DOHH2 (cell line): ENCODE measurements around the gene DNASE1L2.

Source experiments
- EZH2phosphoT487 ChIP-seq: fragments of 200-600 bp; sonication (generic); IDR thresholded peaks from 2 replicates; pipeline ENCODE4 v1.6.1; 2017; ENCODE audit warnings: borderline replicate concordance, mild to moderate bottlenecking, antibody characterized with exemption, low read length, moderate library complexity, mixed read lengths
- TF ChIP-seq, protein P1 (sequence below): fragments of 200-600 bp; sonication (generic); IDR thresholded peaks from one replicate; pipeline ENCODE4 v1.5.1; 2014; ENCODE audit warnings: antibody characterized with exemption, mild to moderate bottlenecking, low read depth, low read length; ENCODE audit not compliant: poor library complexity, severe bottlenecking

DNA sequence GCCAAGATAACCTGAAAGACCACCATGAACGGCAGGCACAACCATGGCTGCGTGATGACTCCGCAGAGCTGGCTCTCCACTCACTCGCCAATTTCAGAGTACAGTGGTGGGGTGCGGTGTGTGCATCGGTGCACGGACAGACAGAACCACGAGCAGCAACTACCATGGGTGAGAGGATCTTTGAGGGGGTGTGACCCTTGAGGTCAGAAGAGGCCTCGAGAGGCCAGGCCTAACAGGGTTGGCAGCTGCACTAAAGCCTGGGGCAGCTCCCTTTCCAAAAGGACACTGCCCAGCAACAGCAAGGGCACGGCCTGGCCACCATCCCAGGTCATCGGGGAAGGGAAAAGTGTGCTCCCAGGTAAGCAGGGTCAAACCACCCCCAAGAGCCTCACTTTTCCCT lies 17.0 kb downstream of the DNASE1L2 start:
- TF ChIP-seq, protein P1, sequence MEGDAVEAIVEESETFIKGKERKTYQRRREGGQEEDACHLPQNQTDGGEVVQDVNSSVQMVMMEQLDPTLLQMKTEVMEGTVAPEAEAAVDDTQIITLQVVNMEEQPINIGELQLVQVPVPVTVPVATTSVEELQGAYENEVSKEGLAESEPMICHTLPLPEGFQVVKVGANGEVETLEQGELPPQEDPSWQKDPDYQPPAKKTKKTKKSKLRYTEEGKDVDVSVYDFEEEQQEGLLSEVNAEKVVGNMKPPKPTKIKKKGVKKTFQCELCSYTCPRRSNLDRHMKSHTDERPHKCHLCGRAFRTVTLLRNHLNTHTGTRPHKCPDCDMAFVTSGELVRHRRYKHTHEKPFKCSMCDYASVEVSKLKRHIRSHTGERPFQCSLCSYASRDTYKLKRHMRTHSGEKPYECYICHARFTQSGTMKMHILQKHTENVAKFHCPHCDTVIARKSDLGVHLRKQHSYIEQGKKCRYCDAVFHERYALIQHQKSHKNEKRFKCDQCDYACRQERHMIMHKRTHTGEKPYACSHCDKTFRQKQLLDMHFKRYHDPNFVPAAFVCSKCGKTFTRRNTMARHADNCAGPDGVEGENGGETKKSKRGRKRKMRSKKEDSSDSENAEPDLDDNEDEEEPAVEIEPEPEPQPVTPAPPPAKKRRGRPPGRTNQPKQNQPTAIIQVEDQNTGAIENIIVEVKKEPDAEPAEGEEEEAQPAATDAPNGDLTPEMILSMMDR: no peak
- no peak for TF ChIP-seq EZH2phosphoT487
